ENCODE results near the gene STK11IP.

- TF ChIP-seq, protein P1, sequence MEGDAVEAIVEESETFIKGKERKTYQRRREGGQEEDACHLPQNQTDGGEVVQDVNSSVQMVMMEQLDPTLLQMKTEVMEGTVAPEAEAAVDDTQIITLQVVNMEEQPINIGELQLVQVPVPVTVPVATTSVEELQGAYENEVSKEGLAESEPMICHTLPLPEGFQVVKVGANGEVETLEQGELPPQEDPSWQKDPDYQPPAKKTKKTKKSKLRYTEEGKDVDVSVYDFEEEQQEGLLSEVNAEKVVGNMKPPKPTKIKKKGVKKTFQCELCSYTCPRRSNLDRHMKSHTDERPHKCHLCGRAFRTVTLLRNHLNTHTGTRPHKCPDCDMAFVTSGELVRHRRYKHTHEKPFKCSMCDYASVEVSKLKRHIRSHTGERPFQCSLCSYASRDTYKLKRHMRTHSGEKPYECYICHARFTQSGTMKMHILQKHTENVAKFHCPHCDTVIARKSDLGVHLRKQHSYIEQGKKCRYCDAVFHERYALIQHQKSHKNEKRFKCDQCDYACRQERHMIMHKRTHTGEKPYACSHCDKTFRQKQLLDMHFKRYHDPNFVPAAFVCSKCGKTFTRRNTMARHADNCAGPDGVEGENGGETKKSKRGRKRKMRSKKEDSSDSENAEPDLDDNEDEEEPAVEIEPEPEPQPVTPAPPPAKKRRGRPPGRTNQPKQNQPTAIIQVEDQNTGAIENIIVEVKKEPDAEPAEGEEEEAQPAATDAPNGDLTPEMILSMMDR (IDR thresholded peaks at IDR 0.05), result no peak
- TF ChIP-seq USF2 (CRISPR knock-in tag; IDR thresholded peaks at IDR 0.05), result no peak
- no peak for TF ChIP-seq TP53 (CRISPR knock-in tag; IDR thresholded peaks at IDR 0.05)
- no peak for TF ChIP-seq ATF2 (CRISPR knock-in tag; IDR thresholded peaks at IDR 0.05; ENCODE audit: borderline replicate concordance, low read depth)
- TF ChIP-seq CBFB (CRISPR knock-in tag; IDR thresholded peaks at IDR 0.05; ENCODE audit: low read depth), result no peak
- no peak for TF ChIP-seq ELF4 (CRISPR knock-in tag; IDR thresholded peaks at IDR 0.05; ENCODE audit: low read depth)
- TF ChIP-seq, protein P2, sequence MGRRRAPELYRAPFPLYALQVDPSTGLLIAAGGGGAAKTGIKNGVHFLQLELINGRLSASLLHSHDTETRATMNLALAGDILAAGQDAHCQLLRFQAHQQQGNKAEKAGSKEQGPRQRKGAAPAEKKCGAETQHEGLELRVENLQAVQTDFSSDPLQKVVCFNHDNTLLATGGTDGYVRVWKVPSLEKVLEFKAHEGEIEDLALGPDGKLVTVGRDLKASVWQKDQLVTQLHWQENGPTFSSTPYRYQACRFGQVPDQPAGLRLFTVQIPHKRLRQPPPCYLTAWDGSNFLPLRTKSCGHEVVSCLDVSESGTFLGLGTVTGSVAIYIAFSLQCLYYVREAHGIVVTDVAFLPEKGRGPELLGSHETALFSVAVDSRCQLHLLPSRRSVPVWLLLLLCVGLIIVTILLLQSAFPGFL (CRISPR knock-in tag; IDR thresholded peaks at IDR 0.05; ENCODE audit: borderline replicate concordance), result no peak
Measured at GRCh38 chr2:219569041-219569440, 28.6 kb upstream of the STK11IP start.
